ENCODE results near the gene DLX5. TPM values are rescaled to one million over a fixed set of nuclear protein-coding genes. Genes with fewer than 3 reads are reported as not detected.

DLX5 gene
- total RNA-seq, 1 experiment from 2014 or later, result not detected

GRCh38 chr7:97019710-97020225, 4.9 kb downstream of the DLX5 start:
- in situ Hi-C loops (cut with HindIII; ENCODE audit: low sequenced_read_pairs), result no loop called here
- DNase-seq (ENCODE audit: low spot score), result no peak

- in situ Hi-C loops (cut with HindIII; ENCODE audit: low sequenced_read_pairs), result no loop called here
- no peak for DNase-seq (ENCODE audit: low spot score)
Measured at GRCh38 chr7:97018791-97019531, 5.7 kb downstream of the DLX5 start.

GRCh38 chr7:97018126-97018601, 6.5 kb downstream of the DLX5 start:
- DNase-seq (ENCODE audit: low spot score), result no peak
- in situ Hi-C loops (cut with HindIII; ENCODE audit: low sequenced_read_pairs), result no loop called here

GRCh38 chr7:97017192-97018125, 7.2 kb downstream of the DLX5 start:
- no peak for DNase-seq (ENCODE audit: low spot score)
- in situ Hi-C loops (cut with HindIII; ENCODE audit: low sequenced_read_pairs), result no loop called here

- in situ Hi-C loops (cut with HindIII; ENCODE audit: low sequenced_read_pairs), result no loop called here
- no peak for DNase-seq (ENCODE audit: low spot score)
Measured at GRCh38 chr7:97016381-97017191, 8.0 kb downstream of the DLX5 start.

- no peak for DNase-seq (ENCODE audit: low spot score)
- in situ Hi-C loops (cut with HindIII; ENCODE audit: low sequenced_read_pairs), result no loop called here
Measured at GRCh38 chr7:97015756-97016380, 8.8 kb downstream of the DLX5 start.

GRCh38 chr7:97015279-97015678, 9.4 kb downstream of the DLX5 start:
- in situ Hi-C loops (cut with HindIII; ENCODE audit: low sequenced_read_pairs), result no loop called here
- DNase-seq (ENCODE audit: low spot score), result no peak

- in situ Hi-C loops (cut with HindIII; ENCODE audit: low sequenced_read_pairs), result no loop called here
- no peak for DNase-seq (ENCODE audit: low spot score)
Measured at GRCh38 chr7:97014145-97014750, 10.4 kb downstream of the DLX5 start.

GRCh38 chr7:97013845-97014134, 10.8 kb downstream of the DLX5 start:
- DNase-seq (ENCODE audit: low spot score), result no peak
- in situ Hi-C loops (cut with HindIII; ENCODE audit: low sequenced_read_pairs), result no loop called here

- DNase-seq (ENCODE audit: low spot score), result no peak
- in situ Hi-C loops (cut with HindIII; ENCODE audit: low sequenced_read_pairs), result no loop called here
Measured at GRCh38 chr7:97013134-97013844, 11.3 kb downstream of the DLX5 start.

- no peak for DNase-seq (ENCODE audit: low spot score)
- in situ Hi-C loops (cut with HindIII; ENCODE audit: low sequenced_read_pairs), result no loop called here
Measured at GRCh38 chr7:97012365-97013133, 12.1 kb downstream of the DLX5 start.

- no peak for DNase-seq (ENCODE audit: low spot score)
- in situ Hi-C loops (cut with HindIII; ENCODE audit: low sequenced_read_pairs), result no loop called here
Measured at GRCh38 chr7:97011536-97012364, 12.9 kb downstream of the DLX5 start.

GRCh38 chr7:97011104-97011503, 13.5 kb downstream of the DLX5 start:
- in situ Hi-C loops (cut with HindIII; ENCODE audit: low sequenced_read_pairs), result no loop called here
- no peak for DNase-seq (ENCODE audit: low spot score)

GRCh38 chr7:97009753-97010732, 14.6 kb downstream of the DLX5 start:
- in situ Hi-C loops (cut with HindIII; ENCODE audit: low sequenced_read_pairs), result no loop called here
- DNase-seq (ENCODE audit: low spot score), result no peak

GRCh38 chr7:97008275-97008917, 16.2 kb downstream of the DLX5 start:
- in situ Hi-C loops (cut with HindIII; ENCODE audit: low sequenced_read_pairs), result no loop called here
- no peak for DNase-seq (ENCODE audit: low spot score)
